Anterior cingulate cortex (tissue), 58 donors: ENCODE results near the gene TMEM9.
"Not testable (repeated sequence)": the region's sequence is repeated elsewhere in the genome, so short reads cannot be mapped to it uniquely, and the experiment has no call there.

Source experiments
- DNase-seq, 58 donors: peaks; one replicate each; lab custom pipeline; 2025; lab: John Stamatoyannopoulos, UW

Gene TMEM9

GRCh38 chr1:201175820-201176500, 21.7 kb upstream of the TMEM9 start:
- no peak for DNase-seq

- no peak for DNase-seq
Measured at GRCh38 chr1:201173736-201174135, 19.5 kb upstream of the TMEM9 start.

- no peak for DNase-seq
Measured at GRCh38 chr1:201172999-201173610, 18.8 kb upstream of the TMEM9 start.

GRCh38 chr1:201172326-201172725, 18.1 kb upstream of the TMEM9 start:
- no peak for DNase-seq

GRCh38 chr1:201171063-201172036, 17.1 kb upstream of the TMEM9 start:
- DNase-seq: peak in 26 of 58 donors; percentile 10 to 73 (median 50)

- peak; percentile 47 to 95 (median 86) for DNase-seq
Measured at GRCh38 chr1:201170533-201171062, 16.3 kb upstream of the TMEM9 start.

GRCh38 chr1:201169971-201170532, 15.8 kb upstream of the TMEM9 start:
- no peak for DNase-seq

- DNase-seq: no peak
Measured at GRCh38 chr1:201169203-201169602, 14.9 kb upstream of the TMEM9 start.

GRCh38 chr1:201167041-201167991, 13.0 kb upstream of the TMEM9 start:
- no peak for DNase-seq

- no peak for DNase-seq
Measured at GRCh38 chr1:201164645-201165044, 10.4 kb upstream of the TMEM9 start.

GRCh38 chr1:201163707-201164106, 9.4 kb upstream of the TMEM9 start:
- no peak for DNase-seq

- not testable (repeated sequence) for DNase-seq
Measured at GRCh38 chr1:201163036-201163435, 8.8 kb upstream of the TMEM9 start.

- DNase-seq: no peak
Measured at GRCh38 chr1:201157949-201158348, 3.7 kb upstream of the TMEM9 start.

GRCh38 chr1:201156819-201157218, 2.5 kb upstream of the TMEM9 start:
- DNase-seq: no peak

GRCh38 chr1:201156346-201156745, 2.1 kb upstream of the TMEM9 start:
- no peak for DNase-seq

GRCh38 chr1:201155354-201155753, 1.1 kb upstream of the TMEM9 start:
- DNase-seq: no peak

GRCh38 chr1:201153474-201154388, 543 bp downstream of the TMEM9 start:
- peak in 10 of 58 donors; percentile 25 to 84 (median 74) for DNase-seq

GRCh38 chr1:201149400-201149799, 4.9 kb downstream of the TMEM9 start:
- no peak for DNase-seq
